Tibial nerve (tissue), 4 donors: ENCODE measurements around the gene MS4A7. TPM values are rescaled to one million over a fixed set of nuclear protein-coding genes. Genes with fewer than 3 reads are reported as not detected.

ENCODE experiments used
- DNase-seq, 2 donors: peaks; one replicate each; pipeline ENCODE4 v3.0.0-alpha.2; 2019; ENCODE audit warnings: low spot score in 2 of 2
- H3K27ac ChIP-seq, 4 donors: fragments of 200-600 bp; sonication (generic) in 3 of 4; one replicate each; pipeline ENCODE4 v1.5.1; 2017 to 2019; ENCODE audit warnings: mild to moderate bottlenecking in 1 of 4
- H3K27me3 ChIP-seq, 2 donors: fragments of 200-600 bp; sonication (generic) in 1 of 2; one replicate each; pipeline versions ENCODE4 v1.5.1 to v1.6.0; 2017 to 2019
- H3K36me3 ChIP-seq, 3 donors: fragments of 200-600 bp; sonication (generic); one replicate each; pipeline ENCODE4 v1.5.1; 2018 to 2019
- H3K4me1 ChIP-seq, 4 donors: fragments of 200-600 bp; sonication (generic) in 3 of 4; one replicate each; pipeline ENCODE4 v1.5.1; 2017 to 2019
- H3K4me3 ChIP-seq, 4 donors: fragments of 200-600 bp; sonication (generic) in 3 of 4; one replicate each; pipeline ENCODE4 v1.5.1; 2017 to 2019; ENCODE audit warnings: mild to moderate bottlenecking in 1 of 4, moderate library complexity in 1 of 4
- H3K9me3 ChIP-seq, 4 donors: fragments of 200-600 bp; sonication (generic) in 3 of 4; one replicate each; pipeline ENCODE4 v1.5.1; 2017 to 2019
- EP300 ChIP-seq, 2 donors: sonication (generic); formaldehyde crosslinking; IDR thresholded peaks; one replicate each; pipeline ENCODE4 v1.6.1; 2017; ENCODE audit warnings: antibody characterized with exemption in 2 of 2, mild to moderate bottlenecking in 1 of 2
- POLR2A ChIP-seq, 2 donors: fragments of 450-650 bp; IDR thresholded peaks; one replicate each; pipeline ENCODE4 v1.6.1; 2017; ENCODE audit warnings: antibody characterized with exemption in 2 of 2, mild to moderate bottlenecking in 2 of 2, moderate library complexity in 2 of 2
- WGBS, 2 donors: methylation state at CpG; one replicate each; pipeline ENCODE4 v1.1.5; 2018; 5-methylcytosine and 5-hydroxymethylcytosine counted together
- total RNA-seq, 4 donors: library from RNA; depleted of rRNA; stranded (reverse); fragments of >200 nt; gene quantifications; one replicate each; pipeline ENCODE4 v1.1.0, GENCODE V29; 2016
- TF ChIP-seq, protein P1 (sequence below), 5 experiments: fragments of 200-600 bp in 3 of 5; fragments of 450-650 bp in 2 of 5; sonication (generic) in 3 of 5; IDR thresholded peaks; one replicate each; pipeline ENCODE4 v1.5.1; 2016 to 2019; ENCODE audit warnings: antibody characterized with exemption in 5 of 5, mild to moderate bottlenecking in 3 of 5, moderate library complexity in 2 of 5

The MS4A7 gene
- total RNA-seq, 4 donors from 2014 or later: 20.1 to 77.1 (median 41.7) TPM

GRCh38 chr11:60392361-60392760 is 14.0 kb downstream of the MS4A7 start:
- no peak for DNase-seq
- Histone ChIP-seq H3K4me3 (no peak overlapping the region), H3K27ac (no peak overlapping the region), H3K4me1 (no peaks in the 10 kb centered on the region), H3K9me3 (no peaks in the 10 kb centered on the region), H3K27me3 (no peaks in the 10 kb centered on the region), H3K36me3 (no peaks in the 10 kb centered on the region)
- WGBS, 2 donors: 73 to 80% methylated on average over 2 of the region's 2 CpGs
- TF ChIP-seq EP300 (IDR thresholded peaks at IDR 0.05) (no peak), POLR2A (IDR thresholded peaks at IDR 0.05) (no peak)
- TF ChIP-seq, protein P1, sequence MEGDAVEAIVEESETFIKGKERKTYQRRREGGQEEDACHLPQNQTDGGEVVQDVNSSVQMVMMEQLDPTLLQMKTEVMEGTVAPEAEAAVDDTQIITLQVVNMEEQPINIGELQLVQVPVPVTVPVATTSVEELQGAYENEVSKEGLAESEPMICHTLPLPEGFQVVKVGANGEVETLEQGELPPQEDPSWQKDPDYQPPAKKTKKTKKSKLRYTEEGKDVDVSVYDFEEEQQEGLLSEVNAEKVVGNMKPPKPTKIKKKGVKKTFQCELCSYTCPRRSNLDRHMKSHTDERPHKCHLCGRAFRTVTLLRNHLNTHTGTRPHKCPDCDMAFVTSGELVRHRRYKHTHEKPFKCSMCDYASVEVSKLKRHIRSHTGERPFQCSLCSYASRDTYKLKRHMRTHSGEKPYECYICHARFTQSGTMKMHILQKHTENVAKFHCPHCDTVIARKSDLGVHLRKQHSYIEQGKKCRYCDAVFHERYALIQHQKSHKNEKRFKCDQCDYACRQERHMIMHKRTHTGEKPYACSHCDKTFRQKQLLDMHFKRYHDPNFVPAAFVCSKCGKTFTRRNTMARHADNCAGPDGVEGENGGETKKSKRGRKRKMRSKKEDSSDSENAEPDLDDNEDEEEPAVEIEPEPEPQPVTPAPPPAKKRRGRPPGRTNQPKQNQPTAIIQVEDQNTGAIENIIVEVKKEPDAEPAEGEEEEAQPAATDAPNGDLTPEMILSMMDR (IDR thresholded peaks at IDR 0.05): no peak

DNA sequence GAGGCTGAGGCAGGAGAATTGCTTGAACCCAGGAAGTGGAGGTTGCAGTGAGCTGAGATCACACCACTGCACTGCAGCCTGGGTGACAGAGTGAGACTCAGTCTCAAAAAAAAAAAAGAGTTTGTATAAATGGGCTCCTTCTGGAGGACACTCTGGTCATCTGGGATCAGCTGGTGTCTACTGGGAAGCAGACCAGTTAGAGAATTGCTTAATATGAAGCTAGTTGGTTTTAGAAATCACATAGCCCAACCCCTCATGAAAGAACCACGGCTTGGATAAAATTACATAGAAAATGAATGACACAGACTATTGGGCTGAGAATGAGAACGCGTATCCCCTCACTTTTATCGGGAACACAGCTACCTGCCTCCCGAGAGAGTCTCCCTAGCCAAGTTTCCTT is 14.7 kb downstream of the MS4A7 start:
- no peaks in the 10 kb centered on the region for H3K27me3 ChIP-seq
- WGBS, 2 donors: 76 to 78% methylated on average over 5 of the region's 5 CpGs

DNA sequence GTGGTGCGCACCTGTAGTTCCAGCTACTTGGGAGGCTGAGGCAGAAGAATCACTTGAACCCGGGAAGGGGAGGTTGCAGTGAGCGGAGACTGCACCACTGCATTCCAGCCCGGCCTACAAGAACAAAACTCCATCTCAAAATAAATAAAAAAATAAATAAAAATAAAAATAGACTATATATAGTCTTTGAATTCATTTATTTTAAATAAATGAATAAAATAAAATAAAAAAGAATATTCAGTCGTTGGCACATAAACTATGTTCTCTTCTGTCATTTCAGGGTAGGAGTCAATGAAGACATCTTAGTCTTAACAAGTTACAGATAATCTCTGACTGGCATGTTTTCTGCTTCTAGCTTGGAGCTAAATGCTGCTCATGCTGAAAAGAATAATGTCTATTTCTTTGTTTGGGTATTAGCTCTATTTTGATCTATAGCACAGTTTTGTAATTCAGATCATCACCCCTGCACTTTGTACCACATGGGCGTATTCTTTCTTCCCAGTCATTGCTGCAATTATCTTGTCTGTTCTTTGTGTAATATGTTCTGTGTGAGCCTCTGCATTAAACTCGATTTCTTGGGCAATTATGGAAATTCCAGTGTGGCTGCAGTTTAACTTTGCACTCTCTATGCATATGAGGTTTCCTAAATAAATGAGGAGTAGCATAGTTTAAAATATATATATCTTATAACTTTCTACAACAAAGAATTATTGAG is 16.5 kb downstream of the MS4A7 start:
- Histone ChIP-seq H3K4me1 (no peaks in the 10 kb centered on the region), H3K4me3 (no peak overlapping the region), H3K36me3 (no peaks in the 10 kb centered on the region), H3K9me3 (no peaks in the 10 kb centered on the region), H3K27me3 (no peaks in the 10 kb centered on the region), H3K27ac (no peak overlapping the region)
- WGBS, 2 donors: 70 to 74% methylated on average over 7 of the region's 7 CpGs
- DNase-seq: no peak
- TF ChIP-seq EP300 (IDR thresholded peaks at IDR 0.05) (no peak), POLR2A (IDR thresholded peaks at IDR 0.05) (no peak)
- TF ChIP-seq, protein P1 (IDR thresholded peaks at IDR 0.05): no peak

More for the DNA sequence above, 14.7 kb downstream of the MS4A7 start:
- Histone ChIP-seq H3K4me1 (no peaks in the 10 kb centered on the region), H3K36me3 (no peaks in the 10 kb centered on the region), H3K9me3 (no peaks in the 10 kb centered on the region), H3K4me3 (no peak overlapping the region), H3K27ac (no peak overlapping the region)
- TF ChIP-seq EP300 (IDR thresholded peaks at IDR 0.05): no peak
- no peak for DNase-seq

- no peaks in the 10 kb centered on the region for H3K9me3 ChIP-seq
- WGBS, 2 donors: 68 to 69% methylated on average over 3 of the region's 3 CpGs
- H3K27ac ChIP-seq: no peak within 1 kb of the TSS
- H3K27me3 ChIP-seq: no peaks in the 10 kb centered on the region
- H3K4me3 ChIP-seq: no peak within 1 kb of the TSS
- H3K36me3 ChIP-seq: no peaks in the 10 kb centered on the region
- no peaks in the 10 kb centered on the region for H3K4me1 ChIP-seq
- TF ChIP-seq, protein P1 (IDR thresholded peaks at IDR 0.05): no peak
- no peak for TF ChIP-seq EP300 (IDR thresholded peaks at IDR 0.05)
- no peak for TF ChIP-seq POLR2A (IDR thresholded peaks at IDR 0.05)
- no peak for DNase-seq
These were observed 18.1 kb downstream of the MS4A7 start, which contains the start of gene MS4A14 for GRCh38 chr11:60396382-60396781. TSS of gene MS4A14 (plus strand) at chr11:60396459. CDS start at chr11:60396579, 120 bp downstream.

- TF ChIP-seq EP300 (IDR thresholded peaks at IDR 0.05): no peak
- no peaks in the 10 kb centered on the region for H3K4me1 ChIP-seq
- no peaks in the 10 kb centered on the region for H3K9me3 ChIP-seq
- WGBS, 2 donors: 0% methylated on average over 1 of the region's 1 CpG
- no peak for DNase-seq
- no peaks in the 10 kb centered on the region for H3K27me3 ChIP-seq
- H3K36me3 ChIP-seq: no peaks in the 10 kb centered on the region
- no peak overlapping the region for H3K27ac ChIP-seq
- H3K4me3 ChIP-seq: no peak overlapping the region
These were observed 18.5 kb downstream of the MS4A7 start for GRCh38 chr11:60396799-60397198.

GRCh38 chr11:60420015-60420414 is 41.7 kb downstream of the MS4A7 start:
- H3K9me3 ChIP-seq: peaks cover 0 to 9% (median 0%) of the 10 kb centered on the region in 4 donors
- no peak for TF ChIP-seq EP300 (IDR thresholded peaks at IDR 0.05)
- no peak for TF ChIP-seq POLR2A (IDR thresholded peaks at IDR 0.05)
- TF ChIP-seq, protein P1 (IDR thresholded peaks at IDR 0.05): no peak
- no peak for DNase-seq
- H3K4me1 ChIP-seq: no peaks in the 10 kb centered on the region
- H3K27me3 ChIP-seq: no peaks in the 10 kb centered on the region
- H3K36me3 ChIP-seq: no peaks in the 10 kb centered on the region
- 19 to 25% methylated on average over 2 of the region's 2 CpGs for WGBS, 2 donors
- no peak overlapping the region for H3K4me3 ChIP-seq
- H3K27ac ChIP-seq: no peak overlapping the region
